Ascending aorta (tissue), 2 donors: Measurements from ENCODE around the gene BYSL. TPM values are rescaled to one million over a fixed set of nuclear protein-coding genes. Genes with fewer than 3 reads are reported as not detected.

Experiments
- DNase-seq, 2 donors: peaks; one replicate each; pipeline ENCODE4 v3.0.0-alpha.2; 2019; ENCODE audit warnings: low spot score in 2 of 2
- H3K27ac ChIP-seq, 2 donors: fragments of 200-600 bp; sonication (generic); one replicate each; pipeline ENCODE4 v1.5.1; 2016 to 2017; ENCODE audit warnings: mild to moderate bottlenecking in 1 of 2
- H3K27me3 ChIP-seq: fragments of 200-600 bp; sonication (generic); one replicate; pipeline ENCODE4 v1.5.1; 2017
- H3K36me3 ChIP-seq, 2 donors: fragments of 200-600 bp; sonication (generic); one replicate each; pipeline ENCODE4 v1.5.1; 2016
- H3K4me1 ChIP-seq, 2 donors: fragments of 200-600 bp; sonication (generic); one replicate each; pipeline ENCODE4 v1.5.1; 2016 to 2017; ENCODE audit warnings: mild to moderate bottlenecking in 1 of 2
- H3K4me3 ChIP-seq, 2 donors: fragments of 200-600 bp; sonication (generic); one replicate each; pipeline ENCODE4 v1.5.1; 2016 to 2017; ENCODE audit warnings: mild to moderate bottlenecking in 1 of 2
- H3K9me3 ChIP-seq, 2 donors: fragments of 200-600 bp; sonication (generic); one replicate each; pipeline ENCODE4 v1.5.1; 2016
- intact Hi-C: fragments of 100-400 bp; cut with DNase I; formaldehyde crosslinking; loops from one replicate; pipeline ENCODE4 v1.15.1; 2023
- total RNA-seq: library from RNA; depleted of rRNA; stranded (reverse); fragments of >200 nt; gene quantifications from one replicate; pipeline ENCODE4 v1.1.0, GENCODE V29; 2016
- TF ChIP-seq, protein P1 (sequence below), 3 experiments: fragments of 200-600 bp in 2 of 3; fragments of 450-650 bp in 1 of 3; sonication (generic) in 2 of 3; IDR thresholded peaks; one replicate each; pipeline ENCODE4 v1.5.1; 2016 to 2019; ENCODE audit warnings: antibody characterized with exemption in 3 of 3, mild to moderate bottlenecking in 1 of 3, moderate library complexity in 1 of 3

Gene BYSL
- total RNA-seq, 1 donor from 2014 or later, result 1.6 TPM

DNA sequence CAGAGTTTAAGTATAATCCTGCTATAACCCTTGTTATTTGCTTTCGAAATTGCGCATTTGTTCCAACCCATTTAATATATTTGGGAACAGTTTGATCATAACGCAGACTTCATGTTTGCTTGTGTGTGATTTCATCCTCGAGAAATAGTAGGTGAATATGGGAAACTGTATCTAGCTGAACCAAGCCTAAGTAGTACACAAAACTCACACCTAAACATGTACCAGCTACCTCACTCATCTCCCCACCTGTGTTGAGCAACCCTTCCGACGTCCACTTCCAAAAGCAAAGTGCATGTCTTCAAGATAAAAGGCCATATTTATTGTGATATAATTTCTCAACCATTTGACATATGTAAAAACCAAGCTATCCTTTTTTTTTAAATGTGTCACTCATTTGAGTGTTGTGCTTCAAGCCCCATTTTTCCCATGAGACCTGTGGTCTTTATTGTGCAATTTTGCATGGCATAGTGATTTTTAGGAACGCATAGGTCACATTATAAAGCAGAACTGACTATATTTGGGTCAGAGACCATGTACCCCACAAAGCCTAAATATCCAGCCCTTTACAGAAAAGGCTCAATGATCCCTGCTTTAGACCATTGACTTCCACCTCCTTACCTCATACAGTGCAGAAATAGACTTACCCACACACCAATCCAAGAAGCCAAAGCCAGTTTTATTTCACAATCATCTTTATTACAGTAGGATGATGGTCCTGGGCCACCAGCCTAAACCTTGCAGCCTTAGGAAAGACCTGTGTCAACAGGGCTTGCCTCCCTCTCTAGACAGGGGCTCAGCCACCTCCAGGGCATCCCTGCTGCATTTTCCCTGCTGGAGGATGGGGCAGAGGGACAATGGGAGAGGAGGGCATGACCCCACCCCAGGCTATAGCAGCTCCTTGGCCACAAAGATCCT is 13.2 kb downstream of the BYSL start:
- Histone ChIP-seq H3K27me3 (no peaks in the 10 kb centered on the region), H3K4me3 (no peak overlapping the region), H3K27ac (no peak overlapping the region), H3K4me1 (peaks cover 0 to under 1% of the 10 kb centered on the region in 2 donors), H3K9me3 (no peaks in the 10 kb centered on the region), H3K36me3 (peaks cover 58 to 68% of the 10 kb centered on the region in 2 donors)
- TF ChIP-seq, protein P1, sequence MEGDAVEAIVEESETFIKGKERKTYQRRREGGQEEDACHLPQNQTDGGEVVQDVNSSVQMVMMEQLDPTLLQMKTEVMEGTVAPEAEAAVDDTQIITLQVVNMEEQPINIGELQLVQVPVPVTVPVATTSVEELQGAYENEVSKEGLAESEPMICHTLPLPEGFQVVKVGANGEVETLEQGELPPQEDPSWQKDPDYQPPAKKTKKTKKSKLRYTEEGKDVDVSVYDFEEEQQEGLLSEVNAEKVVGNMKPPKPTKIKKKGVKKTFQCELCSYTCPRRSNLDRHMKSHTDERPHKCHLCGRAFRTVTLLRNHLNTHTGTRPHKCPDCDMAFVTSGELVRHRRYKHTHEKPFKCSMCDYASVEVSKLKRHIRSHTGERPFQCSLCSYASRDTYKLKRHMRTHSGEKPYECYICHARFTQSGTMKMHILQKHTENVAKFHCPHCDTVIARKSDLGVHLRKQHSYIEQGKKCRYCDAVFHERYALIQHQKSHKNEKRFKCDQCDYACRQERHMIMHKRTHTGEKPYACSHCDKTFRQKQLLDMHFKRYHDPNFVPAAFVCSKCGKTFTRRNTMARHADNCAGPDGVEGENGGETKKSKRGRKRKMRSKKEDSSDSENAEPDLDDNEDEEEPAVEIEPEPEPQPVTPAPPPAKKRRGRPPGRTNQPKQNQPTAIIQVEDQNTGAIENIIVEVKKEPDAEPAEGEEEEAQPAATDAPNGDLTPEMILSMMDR (IDR thresholded peaks at IDR 0.05), result no peak
- no peak for DNase-seq
- intact Hi-C loops, result no loop called here

DNA sequence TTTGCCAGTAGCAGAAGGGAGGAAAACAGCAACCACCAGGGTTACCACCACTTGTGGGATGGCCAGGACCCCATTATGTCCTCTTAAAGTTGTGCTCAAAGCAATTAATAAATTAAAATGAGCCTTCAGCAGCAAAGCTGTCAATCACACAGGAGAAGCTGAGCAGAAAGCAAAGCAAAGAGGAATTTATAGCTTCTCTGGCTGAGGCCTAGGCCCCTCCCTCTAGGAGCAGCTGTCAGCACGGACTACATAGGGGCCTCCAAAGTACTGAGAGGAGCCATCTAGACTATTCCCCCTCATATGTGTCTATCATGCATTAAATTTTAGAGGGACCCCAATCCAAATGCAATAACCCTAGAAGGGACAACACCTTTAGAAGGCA is 13.9 kb downstream of the BYSL start:
- Histone ChIP-seq H3K36me3 (peaks cover 52 to 62% of the 10 kb centered on the region in 2 donors), H3K4me3 (no peak overlapping the region), H3K9me3 (no peaks in the 10 kb centered on the region), H3K27ac (no peak overlapping the region), H3K4me1 (peaks cover 0 to 7% of the 10 kb centered on the region in 2 donors), H3K27me3 (no peaks in the 10 kb centered on the region)
- DNase-seq, result no peak
- intact Hi-C loops, result no loop called here
- TF ChIP-seq, protein P1 (IDR thresholded peaks at IDR 0.05), result no peak

DNA sequence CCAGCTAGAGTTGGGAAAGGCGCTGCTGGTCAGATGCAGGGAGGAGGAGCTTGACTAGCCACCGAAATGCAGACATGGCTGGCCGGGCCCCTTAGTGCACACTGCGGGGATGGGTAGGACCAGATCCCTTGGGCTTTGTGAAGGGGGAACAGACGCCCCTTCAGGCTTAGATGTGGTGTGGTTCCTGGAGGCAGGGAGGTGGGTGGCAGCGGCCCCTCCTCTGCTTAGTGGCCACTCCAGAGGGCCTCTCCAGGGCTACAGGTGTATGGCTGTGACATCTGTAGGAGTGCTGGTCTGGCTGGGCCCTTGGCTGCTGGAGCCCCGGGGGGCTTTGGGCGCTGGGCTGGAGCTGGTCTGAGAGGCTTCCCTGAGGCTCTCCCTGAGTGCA is 14.4 kb downstream of the BYSL start:
- Histone ChIP-seq H3K36me3 (peaks cover 48 to 57% of the 10 kb centered on the region in 2 donors), H3K27me3 (no peaks in the 10 kb centered on the region), H3K27ac (no peak overlapping the region), H3K4me1 (peaks cover 0 to 12% of the 10 kb centered on the region in 2 donors), H3K9me3 (no peaks in the 10 kb centered on the region), H3K4me3 (no peak overlapping the region)
- TF ChIP-seq, protein P1 (IDR thresholded peaks at IDR 0.05), result no peak
- no peak for DNase-seq
- intact Hi-C loops, result no loop called here

DNA sequence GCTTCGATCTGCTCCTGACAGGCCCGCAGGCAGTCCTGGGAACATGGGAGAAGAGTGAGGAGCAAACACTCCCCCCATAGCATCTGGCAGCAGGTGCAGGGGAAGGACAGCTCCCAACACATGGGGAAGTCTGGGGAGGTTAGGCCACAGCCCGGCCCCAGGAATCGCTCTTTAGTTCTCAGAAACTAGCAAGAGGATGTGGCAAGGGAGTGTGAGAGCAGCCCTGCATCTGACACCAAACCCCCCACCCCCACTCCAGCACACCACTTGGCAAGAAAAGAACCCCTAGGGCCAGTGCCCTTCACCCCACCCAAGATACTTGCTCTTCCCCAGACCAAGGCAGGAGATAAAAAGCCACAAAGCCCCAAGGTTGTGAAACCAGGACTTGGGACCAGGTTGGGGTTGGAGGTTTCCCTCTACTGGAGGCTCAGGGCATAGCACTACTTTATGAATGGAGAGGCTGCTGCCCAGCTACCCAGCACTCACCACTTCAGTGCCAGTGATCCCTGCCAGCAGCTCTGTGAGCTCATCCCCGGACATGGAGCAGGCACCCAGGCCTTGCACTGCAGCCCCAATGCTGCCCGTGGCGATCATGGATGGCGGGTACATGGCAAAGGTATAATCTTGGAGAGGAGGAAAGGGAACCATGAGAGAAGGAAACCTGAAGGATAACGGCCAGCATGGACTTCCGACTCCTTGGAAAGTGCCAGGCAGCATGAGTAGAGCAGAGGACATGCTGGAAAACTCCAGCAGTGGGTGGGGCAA is 15.0 kb downstream of the BYSL start:
- Histone ChIP-seq H3K9me3 (no peaks in the 10 kb centered on the region), H3K4me3 (no peak overlapping the region), H3K27me3 (no peaks in the 10 kb centered on the region), H3K4me1 (peaks cover 0 to 13% of the 10 kb centered on the region in 2 donors), H3K27ac (no peak overlapping the region), H3K36me3 (peaks cover 42 to 51% of the 10 kb centered on the region in 2 donors)
- TF ChIP-seq, protein P1 (IDR thresholded peaks at IDR 0.05), result peak; percentile 67 to 80 (median 79)
- peak in 1 of 2 donors; percentile 83 for DNase-seq
- intact Hi-C loops, result no loop called here

DNA sequence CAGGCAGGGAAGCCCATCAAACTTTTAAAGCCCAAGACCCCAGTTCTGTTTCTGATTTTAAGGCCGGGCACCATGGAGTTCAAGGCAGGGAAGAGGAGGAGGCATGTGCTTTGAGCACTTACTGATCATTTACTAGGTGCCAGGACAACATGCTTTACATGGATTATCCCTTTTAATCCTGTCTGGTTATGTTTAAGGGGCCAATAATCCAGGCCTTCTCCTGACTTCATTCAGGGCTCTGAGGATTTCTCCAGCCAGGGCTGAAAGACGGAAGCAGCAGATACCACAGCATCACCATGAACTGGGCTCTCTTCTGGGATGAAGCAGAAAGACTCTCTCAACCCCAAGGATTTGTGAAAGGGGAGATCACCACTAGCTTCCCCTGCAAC is 16.2 kb downstream of the BYSL start:
- Histone ChIP-seq H3K4me1 (peaks cover 3 to 17% of the 10 kb centered on the region in 2 donors), H3K4me3 (no peak overlapping the region), H3K9me3 (no peaks in the 10 kb centered on the region), H3K27ac (no peak overlapping the region), H3K27me3 (no peaks in the 10 kb centered on the region), H3K36me3 (peaks cover 32 to 39% of the 10 kb centered on the region in 2 donors)
- TF ChIP-seq, protein P1 (IDR thresholded peaks at IDR 0.05), result no peak
- intact Hi-C loops, result no loop called here
- no peak for DNase-seq
